Measurements from ENCODE around the gene LY86. TPM values are rescaled to one million over a fixed set of nuclear protein-coding genes. Genes with fewer than 3 reads are reported as not detected.

LY86 gene
- total RNA-seq (2022): not detected in 2 replicates
- Bru-seq, nascent RNA: not detected
- BruChase-seq, experiment 1, labeled RNA remaining after a 6-hour chase: not detected
- not detected for BruChase-seq, experiment 2, labeled RNA remaining after a 2-hour chase
- long read RNA-seq: 0 reads

- no peaks in the 10 kb centered on the region for H3K36me3 Mint-ChIP-seq (ENCODE audit: insufficient read depth, unreplicated experiment)
- no TSS peak for BruUV-seq (replicated peaks)
- no peaks in the 10 kb centered on the region for H3K9me3 Mint-ChIP-seq (ENCODE audit: low read depth, unreplicated experiment)
- no peak within 1 kb of the TSS for H3K4me3 Mint-ChIP-seq (ENCODE audit: low read depth, unreplicated experiment)
- intact Hi-C loops (cut with micrococcal nuclease; ENCODE audit: unreplicated experiment): no loop called here
- CTCF ChIA-PET: no interaction called here
- no peak within 1 kb of the TSS for H3K27ac Mint-ChIP-seq (ENCODE audit: unreplicated experiment)
- peaks cover 57% of the 10 kb centered on the region for H3K27me3 Mint-ChIP-seq (ENCODE audit: unreplicated experiment)
- DNase-seq: no peak
- no peaks in the 10 kb centered on the region for H3K4me1 Mint-ChIP-seq (ENCODE audit: low read depth, unreplicated experiment)
- no peak for TF ChIP-seq CTCF (IDR thresholded peaks at IDR 0.05; ENCODE audit: unreplicated experiment)
Observed at GRCh38 chr6:6588064-6588923, at the start of gene LY86. Gene LY86, plus strand, starts transcription at chr6:6588720. Its CDS starts 15 bp downstream, at chr6:6588735.

- Mint-ChIP-seq H3K27ac (ENCODE audit: unreplicated experiment) (no peak overlapping the region), H3K9me3 (ENCODE audit: low read depth, unreplicated experiment) (no peaks in the 10 kb centered on the region), H3K27me3 (ENCODE audit: unreplicated experiment) (peaks cover 63% of the 10 kb centered on the region), H3K4me1 (ENCODE audit: low read depth, unreplicated experiment) (no peaks in the 10 kb centered on the region), H3K4me3 (ENCODE audit: low read depth, unreplicated experiment) (no peak overlapping the region), H3K36me3 (ENCODE audit: insufficient read depth, unreplicated experiment) (no peaks in the 10 kb centered on the region)
- CTCF ChIA-PET: interaction anchor here (0.6 kb wide), 1 partner anchor 942 kb away, joined by 3 read pairs; no protein-coding TSS in a partner anchor
- intact Hi-C loops (cut with micrococcal nuclease; ENCODE audit: unreplicated experiment): no loop called here
- no peak for TF ChIP-seq CTCF (IDR thresholded peaks at IDR 0.05; ENCODE audit: unreplicated experiment)
- DNase-seq: no peak
- no TSS peak for BruUV-seq (replicated peaks)
Observed at GRCh38 chr6:6539036-6539435, 49.5 kb upstream of the LY86 start.

- CTCF ChIA-PET: no interaction called here
- H3K4me1 Mint-ChIP-seq (ENCODE audit: low read depth, unreplicated experiment): peaks cover 7% of the 10 kb centered on the region
- intact Hi-C loops (cut with micrococcal nuclease; ENCODE audit: unreplicated experiment): loop anchor here (10.0 kb wide), 1 partner anchor 1118 kb away; no protein-coding TSS in a partner anchor
- H3K36me3 Mint-ChIP-seq (ENCODE audit: insufficient read depth, unreplicated experiment): no peaks in the 10 kb centered on the region
- H3K9me3 Mint-ChIP-seq (ENCODE audit: low read depth, unreplicated experiment): no peaks in the 10 kb centered on the region
- BruUV-seq (replicated peaks): no TSS peak
- no peak overlapping the region for H3K27ac Mint-ChIP-seq (ENCODE audit: unreplicated experiment)
- no peak for TF ChIP-seq CTCF (IDR thresholded peaks at IDR 0.05; ENCODE audit: unreplicated experiment)
- DNase-seq: no peak
- peaks cover 74% of the 10 kb centered on the region for H3K27me3 Mint-ChIP-seq (ENCODE audit: unreplicated experiment)
- no peak overlapping the region for H3K4me3 Mint-ChIP-seq (ENCODE audit: low read depth, unreplicated experiment)
Observed at GRCh38 chr6:6542357-6542756, 46.2 kb upstream of the LY86 start.

- TF ChIP-seq CTCF (IDR thresholded peaks at IDR 0.05; ENCODE audit: unreplicated experiment): no peak
- intact Hi-C loops (cut with micrococcal nuclease; ENCODE audit: unreplicated experiment): loop anchor here (10.0 kb wide), 1 partner anchor 1119 kb away; no protein-coding TSS in a partner anchor
- no peaks in the 10 kb centered on the region for H3K36me3 Mint-ChIP-seq (ENCODE audit: insufficient read depth, unreplicated experiment)
- peaks cover 7% of the 10 kb centered on the region for H3K4me1 Mint-ChIP-seq (ENCODE audit: low read depth, unreplicated experiment)
- no TSS peak for BruUV-seq (replicated peaks)
- no peak overlapping the region for H3K27ac Mint-ChIP-seq (ENCODE audit: unreplicated experiment)
- CTCF ChIA-PET: no interaction called here
- peaks cover 76% of the 10 kb centered on the region for H3K27me3 Mint-ChIP-seq (ENCODE audit: unreplicated experiment)
- H3K9me3 Mint-ChIP-seq (ENCODE audit: low read depth, unreplicated experiment): no peaks in the 10 kb centered on the region
- no peak for DNase-seq
- H3K4me3 Mint-ChIP-seq (ENCODE audit: low read depth, unreplicated experiment): no peak overlapping the region
Observed at GRCh38 chr6:6543181-6543879, 45.2 kb upstream of the LY86 start.

All from Calu3 (cell line).